Mesothelial cell of epicardium (in vitro differentiated cells): Measurements from ENCODE around the gene PSD2. TPM values are rescaled to one million over a fixed set of nuclear protein-coding genes. Genes with fewer than 3 reads are reported as not detected.
A peak's percentile ranks its signal among the peaks of the same experiment; 100 is the strongest.

Source experiments
- DNase-seq, 2 experiments: peaks; one replicate each; pipeline ENCODE4 v3.0.0; 2021; ENCODE audit warnings: low spot score in 2 of 2; ENCODE audit not compliant: unreplicated experiment in 2 of 2
- H3K27ac Mint-ChIP-seq: 2 replicates; pipeline ENCODE4 v1.8.0; 2021; ENCODE audit warnings: mixed read lengths
- H3K27me3 Mint-ChIP-seq: 2 replicates; pipeline ENCODE4 v1.8.0; 2021; ENCODE audit warnings: low read depth, mixed read lengths
- H3K36me3 Mint-ChIP-seq: 2 replicates; pipeline ENCODE4 v1.8.0; 2021; ENCODE audit warnings: mixed read lengths
- H3K4me1 Mint-ChIP-seq: 2 replicates; pipeline ENCODE4 v1.8.0; 2021; ENCODE audit warnings: mixed read lengths
- H3K4me3 Mint-ChIP-seq: 2 replicates; pipeline ENCODE4 v1.8.0; 2021; ENCODE audit warnings: mild to moderate bottlenecking, moderate library complexity, mixed read lengths
- H3K9me3 Mint-ChIP-seq: 2 replicates; pipeline ENCODE4 v1.8.0; 2021; ENCODE audit warnings: mixed read lengths
- total RNA-seq: library from RNA; stranded (reverse); gene quantifications from 3 replicates; pipeline ENCODE4 v1.2.1, GENCODE V29; 2021
- TF ChIP-seq, protein P1 (sequence below): fragments of 200-600 bp; sonication (generic); IDR thresholded peaks from one replicate; pipeline ENCODE4 v1.5.0; 2021; ENCODE audit warnings: antibody characterized with exemption; ENCODE audit not compliant: unreplicated experiment

The PSD2 gene
- total RNA-seq, 1 donor from 2014 or later: 0.78 TPM

DNA sequence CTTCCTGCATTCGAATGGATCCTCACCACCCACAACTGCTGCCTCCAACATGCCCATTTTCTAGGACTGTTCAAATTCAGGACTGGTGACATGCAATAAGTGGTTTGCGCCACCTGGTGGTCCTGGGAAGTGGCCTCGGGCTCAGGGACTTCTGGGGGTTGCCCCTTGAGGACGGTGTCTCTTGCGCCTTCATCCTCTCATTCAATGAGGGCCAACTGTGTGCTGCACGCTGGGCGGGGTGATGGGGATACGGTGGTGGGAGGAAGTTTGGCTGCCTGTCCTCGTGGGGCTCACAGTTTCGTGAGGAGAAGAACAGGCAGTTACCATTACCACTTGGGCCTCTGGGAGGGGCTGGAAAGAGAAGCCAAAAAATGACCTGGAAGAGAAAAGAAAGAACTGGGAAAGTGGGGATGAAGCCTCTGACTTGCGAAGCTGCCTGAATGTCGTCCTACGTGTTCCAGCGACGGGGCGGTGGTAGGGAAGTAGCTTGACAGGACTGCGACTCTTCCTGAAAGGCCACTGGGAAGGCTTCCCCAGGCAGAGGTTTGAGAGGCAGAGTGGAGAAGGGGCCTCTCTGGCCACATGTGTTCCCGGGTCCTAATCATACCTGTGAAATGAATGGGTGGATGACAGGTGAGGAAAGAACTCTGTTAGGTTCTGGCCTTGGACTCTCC lies 49.0 kb downstream of the PSD2 start:
- no peaks in the 10 kb centered on the region for H3K9me3 Mint-ChIP-seq
- DNase-seq: peak; percentile 54 to 75
- peaks cover 1% of the 10 kb centered on the region for H3K4me1 Mint-ChIP-seq
- H3K27ac Mint-ChIP-seq: no peak overlapping the region
- TF ChIP-seq, protein P1, sequence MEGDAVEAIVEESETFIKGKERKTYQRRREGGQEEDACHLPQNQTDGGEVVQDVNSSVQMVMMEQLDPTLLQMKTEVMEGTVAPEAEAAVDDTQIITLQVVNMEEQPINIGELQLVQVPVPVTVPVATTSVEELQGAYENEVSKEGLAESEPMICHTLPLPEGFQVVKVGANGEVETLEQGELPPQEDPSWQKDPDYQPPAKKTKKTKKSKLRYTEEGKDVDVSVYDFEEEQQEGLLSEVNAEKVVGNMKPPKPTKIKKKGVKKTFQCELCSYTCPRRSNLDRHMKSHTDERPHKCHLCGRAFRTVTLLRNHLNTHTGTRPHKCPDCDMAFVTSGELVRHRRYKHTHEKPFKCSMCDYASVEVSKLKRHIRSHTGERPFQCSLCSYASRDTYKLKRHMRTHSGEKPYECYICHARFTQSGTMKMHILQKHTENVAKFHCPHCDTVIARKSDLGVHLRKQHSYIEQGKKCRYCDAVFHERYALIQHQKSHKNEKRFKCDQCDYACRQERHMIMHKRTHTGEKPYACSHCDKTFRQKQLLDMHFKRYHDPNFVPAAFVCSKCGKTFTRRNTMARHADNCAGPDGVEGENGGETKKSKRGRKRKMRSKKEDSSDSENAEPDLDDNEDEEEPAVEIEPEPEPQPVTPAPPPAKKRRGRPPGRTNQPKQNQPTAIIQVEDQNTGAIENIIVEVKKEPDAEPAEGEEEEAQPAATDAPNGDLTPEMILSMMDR: peak; percentile 58
- H3K36me3 Mint-ChIP-seq: no peaks in the 10 kb centered on the region
- H3K27me3 Mint-ChIP-seq: peaks cover 82% of the 10 kb centered on the region
- H3K4me3 Mint-ChIP-seq: no peak overlapping the region

DNA sequence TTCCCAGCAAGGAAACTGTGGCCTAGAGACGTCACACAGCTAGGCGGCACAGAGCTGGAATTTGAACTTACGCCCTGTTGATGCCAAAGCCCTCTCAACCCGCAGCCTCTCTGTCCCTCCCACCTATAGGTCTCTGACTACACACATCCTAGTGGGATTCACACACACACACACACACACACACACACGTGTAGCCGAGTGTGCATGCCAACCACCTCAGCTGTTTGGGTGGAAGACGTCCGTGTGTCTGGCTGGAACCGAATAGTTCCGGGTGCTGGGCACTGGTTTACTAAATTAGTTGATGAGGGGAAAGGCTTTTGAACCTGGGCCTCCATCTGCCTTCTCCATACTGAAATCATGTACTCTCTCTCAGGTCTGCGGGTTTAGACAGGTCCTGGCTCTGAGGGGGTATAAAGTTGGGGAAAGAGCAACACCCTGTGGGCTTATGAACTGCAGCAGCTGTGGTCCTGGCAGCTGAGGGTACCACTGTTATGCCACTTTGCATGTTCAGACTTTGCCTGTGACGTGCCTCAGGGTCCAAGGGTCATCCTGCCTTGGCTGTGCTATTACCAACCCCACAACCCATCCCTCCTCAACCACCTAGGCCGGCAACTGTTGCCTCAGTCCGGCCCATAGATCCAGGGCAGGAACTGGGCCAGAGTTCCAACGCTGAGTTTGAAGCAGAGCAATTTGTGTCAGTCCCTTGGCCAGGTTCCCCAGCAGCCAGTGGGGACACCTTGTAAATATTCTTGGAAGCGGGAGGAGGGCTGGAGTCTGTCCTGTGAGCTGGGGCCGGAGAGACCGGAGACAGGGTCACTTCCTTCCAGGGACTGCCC lies 50.5 kb downstream of the PSD2 start:
- Mint-ChIP-seq H3K27me3 (peaks cover 86% of the 10 kb centered on the region), H3K4me1 (peaks cover 1% of the 10 kb centered on the region), H3K9me3 (no peaks in the 10 kb centered on the region)

DNA sequence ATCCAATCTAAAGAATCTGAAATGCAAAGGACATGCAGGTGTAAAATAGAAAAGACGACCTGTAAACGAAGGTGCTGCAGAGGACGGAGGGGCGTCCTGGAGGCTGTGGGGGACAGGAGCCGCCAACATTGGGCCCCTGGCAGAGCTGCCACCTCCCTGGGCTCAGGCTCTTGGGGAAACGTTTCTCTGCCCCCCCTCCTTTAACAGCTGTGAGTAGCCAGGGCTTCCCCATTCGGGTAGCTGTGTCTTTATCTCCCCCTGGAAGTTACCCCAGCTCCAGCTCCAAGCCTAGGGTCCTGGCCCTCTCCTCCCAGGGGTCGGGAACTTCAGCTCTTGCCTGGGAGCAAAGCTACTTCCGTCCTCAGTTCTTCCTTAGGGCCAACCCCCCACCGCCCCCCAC lies 51.5 kb downstream of the PSD2 start:
- H3K36me3 Mint-ChIP-seq: no peaks in the 10 kb centered on the region
- H3K4me3 Mint-ChIP-seq: no peak overlapping the region
- peaks cover 81% of the 10 kb centered on the region for H3K27me3 Mint-ChIP-seq
- no peak overlapping the region for H3K27ac Mint-ChIP-seq
- TF ChIP-seq, protein P1: no peak
- peaks cover 1% of the 10 kb centered on the region for H3K4me1 Mint-ChIP-seq
- no peaks in the 10 kb centered on the region for H3K9me3 Mint-ChIP-seq
- no peak for DNase-seq

More for the DNA sequence above, 50.5 kb downstream of the PSD2 start:
- TF ChIP-seq, protein P1: no peak
- H3K27ac Mint-ChIP-seq: no peak overlapping the region
- H3K36me3 Mint-ChIP-seq: no peaks in the 10 kb centered on the region
- no peak overlapping the region for H3K4me3 Mint-ChIP-seq
- no peak for DNase-seq

DNA sequence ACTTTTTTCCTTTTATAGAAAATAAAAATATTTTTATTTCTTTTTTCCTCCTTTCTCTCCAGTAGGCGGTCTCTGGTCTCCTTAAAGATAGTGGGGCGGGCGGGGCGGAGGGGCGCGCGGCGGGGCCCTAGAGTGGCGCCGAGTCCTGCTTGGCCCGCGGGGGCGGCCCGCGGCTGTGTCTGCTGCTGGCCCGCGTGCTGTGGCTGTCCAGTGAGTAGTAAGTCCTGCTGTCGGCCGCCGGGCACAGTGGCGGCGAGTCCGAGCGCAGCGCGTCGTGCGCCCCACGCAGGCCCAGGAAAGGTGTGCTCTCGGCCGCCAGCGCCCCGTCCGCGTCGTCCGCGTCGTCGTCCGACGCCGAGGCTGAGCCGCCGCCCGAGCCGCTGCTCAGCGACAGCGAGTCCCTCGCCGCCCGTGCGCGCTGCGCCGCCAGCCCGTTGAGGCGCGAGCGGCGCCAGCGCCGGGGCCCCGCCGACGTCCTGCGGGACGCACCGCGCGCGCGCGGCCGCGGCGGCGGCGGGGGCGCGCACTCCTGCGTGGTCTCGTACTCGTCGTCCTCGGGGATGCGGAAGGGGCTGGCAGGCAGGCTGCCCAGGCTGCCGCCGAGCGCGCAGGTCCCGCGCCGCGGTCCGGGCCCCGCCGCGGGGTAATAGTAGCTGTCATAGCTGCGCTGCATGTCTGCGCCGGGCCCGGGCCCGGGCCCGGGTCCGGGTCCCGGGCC lies 52.3 kb downstream of the PSD2 start:
- DNase-seq: peak; percentile 42 to 72
- Mint-ChIP-seq H3K4me1 (peaks cover 1% of the 10 kb centered on the region), H3K9me3 (no peaks in the 10 kb centered on the region), H3K36me3 (no peaks in the 10 kb centered on the region), H3K27ac (no peak overlapping the region), H3K4me3 (peak overlapping the region; percentile 53), H3K27me3 (peaks cover 80% of the 10 kb centered on the region)
- TF ChIP-seq, protein P1: no peak

DNA sequence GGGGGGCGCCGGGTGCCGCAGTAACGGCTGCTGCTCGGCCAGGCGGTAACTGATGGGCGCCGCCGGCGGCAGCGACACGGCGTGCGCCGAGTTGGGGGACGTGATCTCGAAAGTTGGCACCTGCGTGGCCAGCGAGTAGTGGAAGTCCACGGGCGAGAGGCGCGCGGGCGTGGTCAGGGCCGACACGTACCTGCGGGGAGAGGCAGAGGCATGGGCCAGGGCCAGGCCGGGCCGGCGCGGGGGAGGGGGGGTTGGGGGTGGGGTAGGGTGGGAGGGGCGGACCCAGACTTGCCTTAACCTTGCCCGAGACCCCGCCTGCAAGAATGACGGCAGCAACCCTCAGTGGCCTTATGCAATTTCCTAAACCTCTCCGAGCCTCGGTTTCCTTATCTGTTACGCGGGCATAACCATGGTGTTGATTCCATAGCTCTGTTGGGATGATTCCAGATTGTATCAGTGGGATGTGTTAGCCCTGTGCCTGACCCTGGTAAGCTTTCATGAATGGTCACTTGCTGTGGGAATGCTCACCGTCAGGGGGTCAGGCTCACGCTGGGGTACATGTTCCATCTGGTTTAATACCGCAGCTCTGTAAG lies 53.0 kb downstream of the PSD2 start:
- Mint-ChIP-seq H3K27me3 (peaks cover 82% of the 10 kb centered on the region), H3K9me3 (no peaks in the 10 kb centered on the region), H3K4me1 (peaks cover 1% of the 10 kb centered on the region), H3K4me3 (peak overlapping the region; percentile 58), H3K27ac (no peak overlapping the region), H3K36me3 (no peaks in the 10 kb centered on the region)
- TF ChIP-seq, protein P1: no peak
- no peak for DNase-seq
